H1 (cell line): Measurements from ENCODE around the gene TNNI3. TPM values are rescaled to one million over a fixed set of nuclear protein-coding genes. Genes with fewer than 3 reads are reported as not detected.

Experiments
- CTCF ChIA-PET: fragments of 300-600 bp; sonication (Branson Sonifier 250); formaldehyde crosslinking; loops from one replicate; lab custom pipeline; 2021; ENCODE audit not compliant: partially characterized antibody; lab: Charles Lee
- POLR2A ChIA-PET: fragments of 300-600 bp; sonication (Branson Sonifier 250); formaldehyde crosslinking; loops from one replicate; lab custom pipeline; 2021; ENCODE audit warnings: inconsistent platforms; ENCODE audit not compliant: partially characterized antibody; lab: Charles Lee
- DNase-seq, 2 experiments: peaks; one replicate each; pipeline versions ENCODE4 v3.0.0 to v3.0.0-alpha.2; 2010 to 2022; ENCODE audit warnings: low spot score in 2 of 2, low read depth in 1 of 2, mixed read lengths in 1 of 2
- FAIRE-seq: peaks from 2 replicates; lab custom pipeline; 2011; peaks lifted over from hg19 to GRCh38; lab: Jason Lieb, UNC
- H2AFZ ChIP-seq: 2 replicates; pipeline ENCODE4 v1.8.1; 2012; ENCODE audit warnings: low read length, inconsistent platforms
- H2AK5ac ChIP-seq: 2 replicates; pipeline ENCODE4 v1.6.1; 2013; ENCODE audit warnings: low read depth, low read length
- H2BK120ac ChIP-seq: replicated peaks from 2 replicates; pipeline ENCODE3; 2013; ENCODE audit warnings: low read depth, low read length, inconsistent platforms
- H2BK12ac ChIP-seq: 2 replicates; pipeline ENCODE4 v1.6.1; 2013; ENCODE audit warnings: low read depth, low read length
- H2BK15ac ChIP-seq: 2 replicates; pipeline ENCODE4 v1.6.1; 2013; ENCODE audit warnings: low read length
- H2BK20ac ChIP-seq: 2 replicates; pipeline ENCODE4 v1.6.1; 2013; ENCODE audit warnings: low read length
- H2BK5ac ChIP-seq: 2 replicates; pipeline ENCODE4 v1.6.1; 2013; ENCODE audit warnings: low read depth, low read length
- H3K14ac ChIP-seq: 2 replicates; pipeline ENCODE4 v1.6.1; 2013; ENCODE audit warnings: inconsistent platforms; ENCODE audit not compliant: insufficient read length
- H3K18ac ChIP-seq: 2 replicates; pipeline ENCODE4 v1.6.1; 2013; ENCODE audit warnings: low read length; ENCODE audit errors: extremely low read depth
- H3K23ac ChIP-seq: 2 replicates; pipeline ENCODE4 v1.6.1; 2013; ENCODE audit warnings: inconsistent platforms; ENCODE audit not compliant: insufficient read length
- H3K23me2 ChIP-seq: 2 replicates; pipeline ENCODE4 v1.6.1; 2013; ENCODE audit warnings: low read depth, low read length
- H3K27ac ChIP-seq: 2 replicates; pipeline ENCODE4 v1.6.1; 2011; ENCODE audit warnings: low read depth, low read length, inconsistent platforms
- H3K27me3 ChIP-seq, 4 experiments: replicated peaks in 1 of 4; 1 replicate in 1 of 4; 2 replicates in 3 of 4; pipeline versions ENCODE4 v1.6.1 to v1.8.1; 2011 to 2013; ENCODE audit warnings: low read length in 3 of 4, mild to moderate bottlenecking in 3 of 4, inconsistent platforms in 2 of 4, mixed read lengths in 2 of 4, moderate library complexity in 1 of 4; ENCODE audit not compliant: control insufficient read depth in 3 of 4, insufficient read depth in 3 of 4; ENCODE audit errors: extremely low read depth in 1 of 4
- H3K36me3 ChIP-seq, 4 experiments: 2 replicates each; pipeline versions ENCODE4 v1.6.1 to v1.8.1; 2011 to 2013; ENCODE audit warnings: mild to moderate bottlenecking in 4 of 4, low read length in 3 of 4, moderate library complexity in 2 of 4, control low read depth in 1 of 4, inconsistent platforms in 1 of 4; ENCODE audit not compliant: insufficient read depth in 4 of 4, control insufficient read depth in 2 of 4
- H3K4ac ChIP-seq: replicated peaks from 2 replicates; pipeline ENCODE3; 2013; ENCODE audit warnings: low read length, low read depth, mixed read lengths, inconsistent platforms; ENCODE audit not compliant: insufficient read length
- H3K4me1 ChIP-seq, 4 experiments: replicated peaks in 1 of 4; 1 replicate in 1 of 4; 2 replicates in 3 of 4; pipeline versions ENCODE4 v1.6.1 to v1.8.1; 2011 to 2013; ENCODE audit warnings: low read length in 3 of 4, inconsistent platforms in 2 of 4, mixed read lengths in 1 of 4; ENCODE audit not compliant: insufficient read depth in 4 of 4, control insufficient read depth in 3 of 4
- H3K4me2 ChIP-seq, 2 experiments: 2 replicates each; pipeline versions ENCODE4 v1.6.1 to v1.8.1; 2011 to 2013; ENCODE audit warnings: low read depth in 2 of 2, low read length in 2 of 2, control low read depth in 1 of 2, inconsistent platforms in 1 of 2, mild to moderate bottlenecking in 1 of 2; ENCODE audit not compliant: insufficient read depth in 1 of 2
- H3K4me3 ChIP-seq, 4 experiments: fragments of 200-600, 300-600 bp in 1 of 4; sonication (generic), shearing (Covaris generic), sonication (Bioruptor Twin) in 1 of 4; 2 replicates each; pipeline versions ENCODE4 v1.5.1 to v1.8.1; 2011 to 2016; ENCODE audit warnings: low read length in 4 of 4, low read depth in 3 of 4, control low read depth in 2 of 4, inconsistent platforms in 2 of 4, mild to moderate bottlenecking in 2 of 4, mixed read lengths in 1 of 4, moderate library complexity in 1 of 4; ENCODE audit not compliant: insufficient read depth in 2 of 4; ENCODE audit errors: extremely low read depth in 1 of 4
- H3K56ac ChIP-seq: replicated peaks from 2 replicates; pipeline ENCODE3; 2013; ENCODE audit warnings: low read depth, mild to moderate bottlenecking, mixed read lengths, low read length, inconsistent platforms; ENCODE audit not compliant: insufficient read length
- H3K79me1 ChIP-seq: 2 replicates; pipeline ENCODE4 v1.6.1; 2013; ENCODE audit warnings: low read depth, low read length, control low read depth
- H3K79me2 ChIP-seq, 2 experiments: 2 replicates each; pipeline versions ENCODE4 v1.6.1 to v1.8.1; 2012 to 2013; ENCODE audit warnings: low read length in 2 of 2, mild to moderate bottlenecking in 2 of 2, inconsistent platforms in 1 of 2; ENCODE audit not compliant: insufficient read depth in 2 of 2, control insufficient read depth in 1 of 2
- H3K9ac ChIP-seq, 4 experiments: replicated peaks in 1 of 4; 1 replicate in 1 of 4; 2 replicates in 3 of 4; pipeline versions ENCODE4 v1.6.1 to v1.8.1; 2011 to 2013; ENCODE audit warnings: low read depth in 3 of 4, low read length in 3 of 4, control low read depth in 2 of 4, mild to moderate bottlenecking in 2 of 4, moderate library complexity in 2 of 4, inconsistent platforms in 1 of 4; ENCODE audit errors: extremely low read depth in 1 of 4
- H3K9me3 ChIP-seq, 2 experiments: 2 replicates each; pipeline versions ENCODE4 v1.6.1 to v1.8.1; 2012 to 2013; ENCODE audit warnings: mild to moderate bottlenecking in 2 of 2, moderate library complexity in 2 of 2, control low read depth in 1 of 2, inconsistent platforms in 1 of 2, low read depth in 1 of 2, low read length in 1 of 2, mixed read lengths in 1 of 2; ENCODE audit not compliant: insufficient read depth in 2 of 2
- H4K20me1 ChIP-seq, 2 experiments: replicated peaks in 1 of 2; 2 replicates each; pipeline versions ENCODE3 to v1.8.1; 2011 to 2013; ENCODE audit warnings: inconsistent platforms in 2 of 2, low read length in 2 of 2, mild to moderate bottlenecking in 1 of 2; ENCODE audit not compliant: insufficient read depth in 2 of 2, control insufficient read depth in 1 of 2
- H4K5ac ChIP-seq: 2 replicates; pipeline ENCODE4 v1.6.1; 2013; ENCODE audit warnings: low read length, low read depth, mixed read lengths, inconsistent platforms; ENCODE audit not compliant: insufficient read length
- H4K8ac ChIP-seq: 2 replicates; pipeline ENCODE4 v1.8.0; 2013; ENCODE audit warnings: mild to moderate bottlenecking, moderate library complexity, low read length, inconsistent platforms; ENCODE audit not compliant: insufficient read depth; ENCODE audit errors: extremely low read depth
- H4K91ac ChIP-seq: replicated peaks from 2 replicates; pipeline ENCODE3; 2013; ENCODE audit warnings: low read length, mixed read lengths, inconsistent platforms; ENCODE audit not compliant: insufficient read length
- CREB1 ChIP-seq: IDR thresholded peaks from 2 replicates; pipeline ENCODE4 v1.6.1; 2012; ENCODE audit warnings: inconsistent platforms
- JUN ChIP-seq: IDR thresholded peaks from 2 replicates; pipeline ENCODE4 v1.6.1; 2011; ENCODE audit warnings: low read depth, mild to moderate bottlenecking, improper control_type of control experiment, low read length
- POU5F1 ChIP-seq: IDR thresholded peaks from 2 replicates; pipeline ENCODE4 v1.6.1; 2011; ENCODE audit warnings: low read depth, mild to moderate bottlenecking, low read length, moderate library complexity
- SIN3A ChIP-seq, 2 experiments: IDR thresholded peaks in 1 of 2; conservative IDR thresholded peaks in 1 of 2; 2 replicates each; pipeline ENCODE4 v1.6.1; 2011 to 2012; ENCODE audit warnings: low read length in 2 of 2, improper control_type of control experiment in 1 of 2, low read depth in 1 of 2, mild to moderate bottlenecking in 1 of 2
- USF2 ChIP-seq: IDR thresholded peaks from 2 replicates; pipeline ENCODE4 v1.6.1; 2011; ENCODE audit warnings: low read length, improper control_type of control experiment
- WGBS, 2 experiments: shearing (Covaris generic) in 1 of 2; methylation state at CpG; one replicate each; pipeline versions ENCODE4 v1.1.6 to v1.1.7; 2013 to 2015; ENCODE audit warnings: low lambda C conversion rate in 2 of 2, mixed read lengths in 2 of 2, inconsistent platforms in 1 of 2, low coverage in 1 of 2, missing lambda C conversion rate in 1 of 2; ENCODE audit not compliant: insufficient replicate concordance in 2 of 2, insufficient coverage in 1 of 2, insufficient read length in 1 of 2; ENCODE audit errors: extremely low coverage in 1 of 2, missing lambda C conversion rate in 1 of 2; 5-methylcytosine and 5-hydroxymethylcytosine counted together
- polyA plus RNA-seq, 7 experiments: library from polyadenylated mRNA; depleted of rRNA in 3 of 7; stranded (reverse) in 5 of 7; unstranded in 2 of 7; fragments of >200 nt in 5 of 7; fragments of 200-250 nt in 2 of 7; gene quantifications; 1 replicate in 5 of 7; 2 replicates in 1 of 7; 4 replicates in 1 of 7; pipeline versions ENCODE4 v1.2.1 to v1.2.3, GENCODE V29; 2011 to 2013; ENCODE audit warnings: missing spikeins in 2 of 7, mixed read lengths in 2 of 7
- total RNA-seq: library from RNA; stranded (reverse); fragmentation: NEBNext Ultra II Directional; extraction: Animal tissue kit (Norgen Biotek cat#: 25700); gene quantifications from 2 replicates; pipeline ENCODE4 v1.2.1, GENCODE V29; 2021
- TF ChIP-seq, protein P1 (sequence below), 3 experiments: IDR thresholded peaks; 1 replicate in 2 of 3; 2 replicates in 1 of 3; pipeline versions ENCODE4 v1.5.1 to v1.6.1; 2011; ENCODE audit warnings: low read length in 3 of 3, mild to moderate bottlenecking in 3 of 3, inconsistent platforms in 2 of 3, low read depth in 1 of 3, moderate library complexity in 1 of 3; ENCODE audit not compliant: insufficient read depth in 1 of 3; ENCODE audit errors: control extremely low read depth in 1 of 3

The TNNI3 gene
- total and polyA plus RNA-seq, 2 of the 8 experiments (the other 6 are each of a cell fraction or from before 2014, with no cell fraction given), result 16.9 to 56.0 TPM

DNA sequence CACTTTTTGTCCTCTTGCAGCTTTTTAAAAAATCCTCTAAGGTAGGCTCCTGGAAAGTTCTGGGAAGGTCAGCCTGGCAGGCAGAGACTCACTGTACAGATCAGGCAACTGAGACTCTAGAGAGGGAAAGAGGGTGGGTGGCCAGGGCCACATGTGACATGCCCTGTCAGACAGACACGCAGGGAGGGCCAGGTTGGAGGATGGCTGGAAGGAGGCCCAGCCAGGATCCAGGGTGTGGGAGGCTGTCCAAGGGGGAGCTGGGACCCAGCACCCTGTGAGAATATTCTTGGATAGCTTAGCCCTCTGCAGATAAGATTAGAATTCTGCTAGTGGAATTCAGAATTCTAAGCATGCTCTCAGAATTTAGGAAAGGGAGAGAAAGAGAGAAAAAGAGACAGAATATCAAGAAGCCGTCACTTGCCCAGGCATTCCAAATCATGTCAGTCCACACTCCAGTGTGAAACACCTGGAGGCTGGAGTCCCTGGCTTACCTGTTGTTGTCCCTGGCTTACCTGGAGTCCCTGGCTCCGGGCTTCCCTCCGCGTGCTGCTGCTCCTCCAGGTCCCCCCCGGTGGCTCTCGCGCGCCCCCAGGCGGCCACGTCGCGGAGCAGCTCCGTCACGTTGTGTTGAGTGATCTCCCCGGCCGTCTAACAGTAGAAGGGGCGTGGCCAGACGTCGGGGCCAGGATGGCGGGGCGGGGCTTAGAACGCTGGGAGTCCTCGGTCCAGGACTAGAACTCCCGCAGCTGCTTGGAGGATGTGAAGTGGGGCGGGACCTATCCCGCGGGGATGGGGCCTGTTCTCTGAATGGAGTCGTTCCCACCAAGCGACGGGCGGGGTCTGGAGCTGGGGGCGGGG is 2.8 kb upstream of the TNNI3 start:
- no peak overlapping the region for H2AK5ac ChIP-seq
- H3K18ac ChIP-seq, result peak overlapping the region; percentile 48
- 0 out of 4 replicates have a peak overlapping the region, but pooled peaks of 1 of the 2 experiments have one; percentile 41 for H3K4me2 ChIP-seq
- CTCF ChIA-PET, result interaction anchor here (0.5 to 5.3 kb wide), 39 partner anchors 9 to 712 kb away, joined by 3 to 118 read pairs (median 4); partner anchors contain the start of genes LENG8, SYT5 and TNNT1
- peak overlapping the region; percentile 66 for H4K91ac ChIP-seq
- POLR2A ChIA-PET, result interaction anchor here (0.7 to 2.7 kb wide), 12 partner anchors 9 to 697 kb away, joined by 3 to 16 read pairs (median 4); partner anchors contain the start of genes LENG9 and UBE2S
- peaks cover 10% of the 10 kb centered on the region; the same call in 1 of the 2 replicates for H3K23me2 ChIP-seq
- H2BK120ac ChIP-seq, result no peak overlapping the region
- DNase-seq, result peak; percentile 96 to 100
- H3K27ac ChIP-seq, result no peak overlapping the region
- no peak overlapping the region for H3K14ac ChIP-seq
- no peak overlapping the region for H3K23ac ChIP-seq
- H3K9ac ChIP-seq, result no peak overlapping the region
- H4K5ac ChIP-seq, result no peak overlapping the region
- H3K36me3 ChIP-seq, result no peaks in the 10 kb centered on the region
- H3K4me1 ChIP-seq, result peaks cover 3 to 25% (median 9%) of the 10 kb centered on the region in 4 experiments
- H2BK12ac ChIP-seq, result peak overlapping the region; percentile 92; the same call in 1 of the 2 replicates
- 4% methylated on average over 27 of the region's 33 CpGs; no CpG with 5 or more reads in 1 of the 2 experiments for WGBS, 2 experiments
- no peak overlapping the region for H4K8ac ChIP-seq
- FAIRE-seq, result no peak
- peak overlapping the region; percentile 63 for H3K4ac ChIP-seq
- H3K27me3 ChIP-seq, result peaks cover 5 to 16% (median 14%) of the 10 kb centered on the region in 4 experiments; a peak in 6 of 7 replicates
- H3K56ac ChIP-seq, result no peak overlapping the region
- peaks cover 0 to 1% of the 10 kb centered on the region in 2 experiments for H4K20me1 ChIP-seq
- H3K79me2 ChIP-seq, result no peaks in the 10 kb centered on the region
- H3K79me1 ChIP-seq, result no peaks in the 10 kb centered on the region
- H3K9me3 ChIP-seq, result no peaks in the 10 kb centered on the region
- no peak overlapping the region for H2AFZ ChIP-seq
- H2BK15ac ChIP-seq, result peak overlapping the region; percentile 88
- peak overlapping the region in 1 of 4 experiments; percentile 65; a peak in 2 of 8 replicates for H3K4me3 ChIP-seq
- H2BK5ac ChIP-seq, result no peak overlapping the region
- H2BK20ac ChIP-seq, result no peak overlapping the region
- TF ChIP-seq CREB1 (peak; percentile 90), POU5F1 (no peak), USF2 (0 out of 2 replicates have a peak, but pooled peaks have one; percentile 15), JUN (no peak), SIN3A (conservative IDR thresholded peaks at IDR 0.05 in 1 of 2, IDR thresholded peaks at IDR 0.05 in 1 of 2; ENCODE audit: low read depth in 1 of 2, low read length in 2 of 2) (peak in 1 of 2 experiments; percentile 91; a peak in 2 of 4 replicates)
- TF ChIP-seq, protein P1, sequence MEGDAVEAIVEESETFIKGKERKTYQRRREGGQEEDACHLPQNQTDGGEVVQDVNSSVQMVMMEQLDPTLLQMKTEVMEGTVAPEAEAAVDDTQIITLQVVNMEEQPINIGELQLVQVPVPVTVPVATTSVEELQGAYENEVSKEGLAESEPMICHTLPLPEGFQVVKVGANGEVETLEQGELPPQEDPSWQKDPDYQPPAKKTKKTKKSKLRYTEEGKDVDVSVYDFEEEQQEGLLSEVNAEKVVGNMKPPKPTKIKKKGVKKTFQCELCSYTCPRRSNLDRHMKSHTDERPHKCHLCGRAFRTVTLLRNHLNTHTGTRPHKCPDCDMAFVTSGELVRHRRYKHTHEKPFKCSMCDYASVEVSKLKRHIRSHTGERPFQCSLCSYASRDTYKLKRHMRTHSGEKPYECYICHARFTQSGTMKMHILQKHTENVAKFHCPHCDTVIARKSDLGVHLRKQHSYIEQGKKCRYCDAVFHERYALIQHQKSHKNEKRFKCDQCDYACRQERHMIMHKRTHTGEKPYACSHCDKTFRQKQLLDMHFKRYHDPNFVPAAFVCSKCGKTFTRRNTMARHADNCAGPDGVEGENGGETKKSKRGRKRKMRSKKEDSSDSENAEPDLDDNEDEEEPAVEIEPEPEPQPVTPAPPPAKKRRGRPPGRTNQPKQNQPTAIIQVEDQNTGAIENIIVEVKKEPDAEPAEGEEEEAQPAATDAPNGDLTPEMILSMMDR (IDR thresholded peaks at IDR 0.05; ENCODE audit: control extremely low read depth in 1 of 3, insufficient read depth in 1 of 3, low read depth in 1 of 3, low read length in 3 of 3), result peak; percentile 93 to 98 (median 96)
